Activated naive CD8-positive, alpha-beta T cell treated with anti-CD3 and anti-CD28 coated beads, Interleukin-2, amount 10 ng/mL, durations not matched to agents 7 days and 5 days (primary cell): ENCODE data around the gene PLEKHB1. TPM values are rescaled to one million over a fixed set of nuclear protein-coding genes. Genes with fewer than 3 reads are reported as not detected.
A peak's percentile ranks its signal among the peaks of the same experiment; 100 is the strongest.

Experiments used
- ATAC-seq: fragments of 150-1000 bp; cut with Tn5 transposase; one replicate; pipeline ENCODE4 v1.10.0; 2021; ENCODE audit warnings: low read depth, moderate library complexity
- POLR2A ChIA-PET: fragments of 350-600 bp; sonication (Branson Sonifier 250); formaldehyde crosslinking; loops from one replicate; lab custom pipeline; 2021; ENCODE audit warnings: antibody characterized with exemption; lab: Charles Lee
- DNase-seq: peaks from one replicate; pipeline ENCODE4 v3.0.0; 2021
- H3K27ac Mint-ChIP-seq: one replicate; pipeline ENCODE4 v1.8.0; 2022; ENCODE audit warnings: mild to moderate bottlenecking, mixed read lengths
- H3K27me3 Mint-ChIP-seq: one replicate; pipeline ENCODE4 v1.8.0; 2022; ENCODE audit warnings: mild to moderate bottlenecking, moderate library complexity, mixed read lengths
- H3K36me3 Mint-ChIP-seq: one replicate; pipeline ENCODE4 v1.8.0; 2021; ENCODE audit warnings: mild to moderate bottlenecking, mixed read lengths
- H3K4me1 Mint-ChIP-seq: one replicate; pipeline ENCODE4 v1.8.0; 2021; ENCODE audit warnings: mixed read lengths
- H3K4me3 Mint-ChIP-seq: one replicate; pipeline ENCODE4 v1.8.0; 2022; ENCODE audit warnings: mild to moderate bottlenecking, moderate library complexity, mixed read lengths
- H3K9me3 Mint-ChIP-seq: one replicate; pipeline ENCODE4 v1.8.0; 2021; ENCODE audit warnings: mixed read lengths
- total RNA-seq, 2 experiments: library from RNA; stranded (reverse); gene quantifications; one replicate each; pipeline ENCODE4 v1.2.3, GENCODE V29; 2021

The PLEKHB1 gene
- total RNA-seq, 2 experiments from 2014 or later = 23.6 to 32.8 TPM

- peaks cover 7% of the 10 kb centered on the region for H3K4me1 Mint-ChIP-seq
- POLR2A ChIA-PET = no interaction called here
- H3K9me3 Mint-ChIP-seq = no peaks in the 10 kb centered on the region
Observed at GRCh38 chr11:73635721-73636120, 10.7 kb upstream of the PLEKHB1 start.

GRCh38 chr11:73636249-73636648 lies 10.1 kb upstream of the PLEKHB1 start:
- H3K4me3 Mint-ChIP-seq = no peak overlapping the region
- H3K4me1 Mint-ChIP-seq = peaks cover 8% of the 10 kb centered on the region
- no peak for DNase-seq
- H3K27ac Mint-ChIP-seq = peak overlapping the region; percentile 55
- ATAC-seq = no peak
- H3K36me3 Mint-ChIP-seq = no peaks in the 10 kb centered on the region
- POLR2A ChIA-PET = no interaction called here
- no peaks in the 10 kb centered on the region for H3K27me3 Mint-ChIP-seq
- no peaks in the 10 kb centered on the region for H3K9me3 Mint-ChIP-seq

More at GRCh38 chr11:73635721-73636120, 10.7 kb upstream of the PLEKHB1 start:
- H3K36me3 Mint-ChIP-seq = no peaks in the 10 kb centered on the region
- DNase-seq (no peak), ATAC-seq (no peak)
- H3K27ac Mint-ChIP-seq = no peak overlapping the region
- no peaks in the 10 kb centered on the region for H3K27me3 Mint-ChIP-seq
- H3K4me3 Mint-ChIP-seq = no peak overlapping the region

- POLR2A ChIA-PET = no interaction called here
- peaks cover 8% of the 10 kb centered on the region for H3K4me1 Mint-ChIP-seq
- no peak overlapping the region for H3K4me3 Mint-ChIP-seq
- no peak overlapping the region for H3K27ac Mint-ChIP-seq
- no peaks in the 10 kb centered on the region for H3K9me3 Mint-ChIP-seq
- no peak for DNase-seq
- H3K36me3 Mint-ChIP-seq = no peaks in the 10 kb centered on the region
- H3K27me3 Mint-ChIP-seq = no peaks in the 10 kb centered on the region
- no peak for ATAC-seq
Observed at GRCh38 chr11:73637012-73637411, 9.4 kb upstream of the PLEKHB1 start.

- H3K27me3 Mint-ChIP-seq = no peaks in the 10 kb centered on the region
- DNase-seq = no peak
- no peak for ATAC-seq
- no peak overlapping the region for H3K4me3 Mint-ChIP-seq
- no peaks in the 10 kb centered on the region for H3K9me3 Mint-ChIP-seq
- no peak overlapping the region for H3K27ac Mint-ChIP-seq
- POLR2A ChIA-PET = no interaction called here
- peaks cover 6% of the 10 kb centered on the region for H3K4me1 Mint-ChIP-seq
- no peaks in the 10 kb centered on the region for H3K36me3 Mint-ChIP-seq
Observed at GRCh38 chr11:73640592-73640991, 5.8 kb upstream of the PLEKHB1 start.

GRCh38 chr11:73641668-73642067 lies 4.7 kb upstream of the PLEKHB1 start:
- H3K36me3 Mint-ChIP-seq = no peaks in the 10 kb centered on the region
- H3K9me3 Mint-ChIP-seq = no peaks in the 10 kb centered on the region
- H3K27ac Mint-ChIP-seq = no peak overlapping the region
- no peak for ATAC-seq
- peaks cover 8% of the 10 kb centered on the region for H3K4me1 Mint-ChIP-seq
- DNase-seq = no peak
- H3K4me3 Mint-ChIP-seq = no peak overlapping the region
- no peaks in the 10 kb centered on the region for H3K27me3 Mint-ChIP-seq
- POLR2A ChIA-PET = no interaction called here

GRCh38 chr11:73645121-73645969 lies 1.0 kb upstream of the PLEKHB1 start:
- H3K27ac Mint-ChIP-seq = no peak overlapping the region
- no peak for ATAC-seq
- no peak overlapping the region for H3K4me3 Mint-ChIP-seq
- DNase-seq = no peak
- H3K4me1 Mint-ChIP-seq = peaks cover 19% of the 10 kb centered on the region
- no peaks in the 10 kb centered on the region for H3K9me3 Mint-ChIP-seq
- no peaks in the 10 kb centered on the region for H3K27me3 Mint-ChIP-seq
- no peaks in the 10 kb centered on the region for H3K36me3 Mint-ChIP-seq
- POLR2A ChIA-PET = no interaction called here

GRCh38 chr11:73647459-73648100 lies 1.2 kb downstream of the PLEKHB1 start:
- Mint-ChIP-seq H3K27ac (peak overlapping the region; percentile 79), H3K27me3 (no peaks in the 10 kb centered on the region), H3K36me3 (no peaks in the 10 kb centered on the region), H3K9me3 (no peaks in the 10 kb centered on the region), H3K4me1 (peaks cover 14% of the 10 kb centered on the region), H3K4me3 (peak overlapping the region; percentile 88)
- POLR2A ChIA-PET = interaction anchor here (0.7 to 0.9 kb wide), 2 partner anchors 50 to 270 kb away, joined by 3 to 4 read pairs; partner anchors contain the start of gene FAM168A
- peak; percentile 100 for ATAC-seq
- peak; percentile 89 for DNase-seq

GRCh38 chr11:73648121-73648520 lies 1.7 kb downstream of the PLEKHB1 start:
- DNase-seq = no peak
- Mint-ChIP-seq H3K4me1 (peaks cover 14% of the 10 kb centered on the region), H3K36me3 (no peaks in the 10 kb centered on the region), H3K27ac (no peak overlapping the region), H3K4me3 (peak overlapping the region; percentile 88), H3K27me3 (no peaks in the 10 kb centered on the region), H3K9me3 (no peaks in the 10 kb centered on the region)
- no peak for ATAC-seq
- POLR2A ChIA-PET = interaction anchor here (0.7 to 0.9 kb wide), 2 partner anchors 50 to 271 kb away, joined by 3 to 4 read pairs; partner anchors contain the start of gene FAM168A

GRCh38 chr11:73648571-73649046 lies 2.2 kb downstream of the PLEKHB1 start:
- DNase-seq (no peak), ATAC-seq (no peak)
- H3K27ac Mint-ChIP-seq = no peak overlapping the region
- POLR2A ChIA-PET = interaction anchor here (0.7 to 0.9 kb wide), 2 partner anchors 51 to 272 kb away, joined by 3 to 4 read pairs; partner anchors contain the start of gene FAM168A
- peak overlapping the region; percentile 39 for H3K4me3 Mint-ChIP-seq
- H3K4me1 Mint-ChIP-seq = peaks cover 14% of the 10 kb centered on the region
- no peaks in the 10 kb centered on the region for H3K27me3 Mint-ChIP-seq
- no peaks in the 10 kb centered on the region for H3K9me3 Mint-ChIP-seq
- H3K36me3 Mint-ChIP-seq = no peaks in the 10 kb centered on the region

- Mint-ChIP-seq H3K4me1 (peaks cover 14% of the 10 kb centered on the region), H3K27me3 (no peaks in the 10 kb centered on the region), H3K4me3 (no peak overlapping the region), H3K9me3 (no peaks in the 10 kb centered on the region), H3K27ac (no peak overlapping the region), H3K36me3 (no peaks in the 10 kb centered on the region)
- ATAC-seq = no peak
- DNase-seq = no peak
- POLR2A ChIA-PET = no interaction called here
Observed at GRCh38 chr11:73649206-73649605, 2.8 kb downstream of the PLEKHB1 start.

- Mint-ChIP-seq H3K27me3 (no peaks in the 10 kb centered on the region), H3K27ac (no peak overlapping the region), H3K4me1 (peaks cover 14% of the 10 kb centered on the region), H3K4me3 (no peak overlapping the region), H3K9me3 (no peaks in the 10 kb centered on the region), H3K36me3 (no peaks in the 10 kb centered on the region)
- ATAC-seq (no peak), DNase-seq (no peak)
- POLR2A ChIA-PET = no interaction called here
Observed at GRCh38 chr11:73650400-73650799, 4.0 kb downstream of the PLEKHB1 start.

GRCh38 chr11:73651252-73651651 lies 4.9 kb downstream of the PLEKHB1 start:
- DNase-seq (no peak), ATAC-seq (no peak)
- POLR2A ChIA-PET = no interaction called here
- Mint-ChIP-seq H3K27ac (no peak overlapping the region), H3K4me3 (no peak overlapping the region), H3K36me3 (no peaks in the 10 kb centered on the region), H3K4me1 (peaks cover 17% of the 10 kb centered on the region), H3K9me3 (no peaks in the 10 kb centered on the region), H3K27me3 (no peaks in the 10 kb centered on the region)

GRCh38 chr11:73651661-73652045 lies 5.3 kb downstream of the PLEKHB1 start:
- DNase-seq (no peak), ATAC-seq (no peak)
- Mint-ChIP-seq H3K4me3 (no peak overlapping the region), H3K27me3 (no peaks in the 10 kb centered on the region), H3K27ac (no peak overlapping the region), H3K36me3 (no peaks in the 10 kb centered on the region), H3K9me3 (no peaks in the 10 kb centered on the region), H3K4me1 (peaks cover 15% of the 10 kb centered on the region)
- POLR2A ChIA-PET = no interaction called here
